A549 (cell line): ENCODE data around the gene LBP. TPM values are rescaled to one million over a fixed set of nuclear protein-coding genes. Genes with fewer than 3 reads are reported as not detected.

Experiments used
- ATAC-seq, 2 experiments: fragments of 200-7000 bp in 1 of 2; fragments of >200 bp in 1 of 2; cut with Nextera tagmentation in 1 of 2; cut with Tn5 transposase in 1 of 2; 3 replicates each; pipeline versions ENCODE4 v1.8.0 to v1.9.1; 2018 to 2020; ENCODE audit warnings: mild to moderate bottlenecking in 1 of 2, moderate library complexity in 1 of 2
- CTCF ChIA-PET: fragments of 300-600 bp; sonication (Branson Sonifier 250); formaldehyde crosslinking; extraction: SDS; loops from one replicate; lab custom pipeline; 2021; ENCODE audit warnings: antibody characterized with exemption, inconsistent platforms; lab: Yijun Ruan, JAX
- POLR2A ChIA-PET: fragments of 350-600 bp; formaldehyde crosslinking; extraction: SDS; loops from one replicate; lab custom pipeline; 2021; ENCODE audit warnings: antibody characterized with exemption, inconsistent platforms; lab: Yijun Ruan, JAX
- DNase-seq, 2 experiments: peaks; one replicate each; pipeline versions ENCODE4 v3.0.0 to v3.0.0-alpha.2; 2011 to 2016; ENCODE audit warnings: low read depth in 1 of 2, low spot score in 1 of 2
- FAIRE-seq: peaks from 2 replicates; lab custom pipeline; 2011; peaks lifted over from hg19 to GRCh38; lab: Jason Lieb, UNC
- H3K27ac ChIP-seq, 2 experiments: fragments of >200 bp; sonication (Bioruptor Twin); formaldehyde crosslinking; 3 replicates each; pipeline ENCODE4 v1.5.1; 2016 to 2017
- H3K4me1 ChIP-seq: fragments of >200 bp; sonication (Bioruptor Twin); formaldehyde crosslinking; 3 replicates; pipeline ENCODE4 v1.6.1; 2016
- H3K4me2 ChIP-seq: fragments of >200 bp; sonication (Bioruptor Twin); formaldehyde crosslinking; 3 replicates; pipeline ENCODE4 v1.6.1; 2016
- H3K4me3 ChIP-seq: fragments of >200 bp; sonication (Bioruptor Twin); formaldehyde crosslinking; 3 replicates; pipeline ENCODE4 v1.5.1; 2016
- H3K9me3 ChIP-seq: fragments of >200 bp; sonication (Bioruptor Twin); formaldehyde crosslinking; 3 replicates; pipeline ENCODE4 v1.6.1; 2016
- CHD4 ChIP-seq: fragments of 200-600 bp; sonication (generic); IDR thresholded peaks from 2 replicates; pipeline ENCODE4 v1.6.1; 2016; ENCODE audit warnings: antibody characterized with exemption, mild to moderate bottlenecking, borderline replicate concordance
- EHMT2 ChIP-seq: fragments of 200-600 bp; sonication (generic); IDR thresholded peaks from 2 replicates; pipeline ENCODE4 v1.6.1; 2016; ENCODE audit warnings: antibody characterized with exemption, low read depth, mild to moderate bottlenecking, moderate library complexity
- ELK1 ChIP-seq: fragments of 150-350 bp; IDR thresholded peaks from 2 replicates; pipeline ENCODE4 v1.6.1; 2014; ENCODE audit warnings: low read depth, mild to moderate bottlenecking, low read length
- ESRRA ChIP-seq: fragments of 150-350 bp; IDR thresholded peaks from 2 replicates; pipeline ENCODE4 v1.6.1; 2014; ENCODE audit warnings: mild to moderate bottlenecking, low read length, borderline replicate concordance
- HEYL ChIP-seq: fragments of 250-450 bp; sonication (Bioruptor Pico); IDR thresholded peaks from 2 replicates; pipeline ENCODE4 v1.8.0; 2021; ENCODE audit warnings: mild to moderate bottlenecking, moderate library complexity
- HOXA7 ChIP-seq: fragments of 250-450 bp; sonication (Bioruptor Pico); IDR thresholded peaks from 2 replicates; pipeline ENCODE4 v1.5.0; 2020; ENCODE audit warnings: mild to moderate bottlenecking, moderate library complexity
- JUNB ChIP-seq: fragments of >200 bp; sonication (Bioruptor Twin); formaldehyde crosslinking; IDR thresholded peaks from 2 replicates; pipeline ENCODE4 v1.6.1; 2016
- MYC ChIP-seq: IDR thresholded peaks from 2 replicates; pipeline ENCODE4 v1.6.1; 2012; ENCODE audit warnings: mild to moderate bottlenecking, inconsistent platforms, low read length, improper control_type of control experiment, borderline replicate concordance
- NFE2L2 ChIP-seq: fragments of 150-350 bp; conservative IDR thresholded peaks from 2 replicates; pipeline ENCODE4 v1.6.1; 2014; ENCODE audit warnings: low read length
- NPAS2 ChIP-seq: fragments of 250-450 bp; sonication (Bioruptor Pico); IDR thresholded peaks from 2 replicates; pipeline ENCODE4 v1.8.0; 2022; ENCODE audit warnings: mild to moderate bottlenecking, moderate library complexity, borderline replicate concordance
- RAD21 ChIP-seq, 2 experiments: fragments of >200 bp in 1 of 2; sonication (Bioruptor Twin) in 1 of 2; formaldehyde crosslinking in 1 of 2; IDR thresholded peaks in 1 of 2; conservative IDR thresholded peaks in 1 of 2; 2 replicates in 1 of 2; 3 replicates in 1 of 2; pipeline ENCODE4 v1.6.1; 2012 to 2018; ENCODE audit warnings: inconsistent platforms in 1 of 2
- RARB ChIP-seq: fragments of 250-450 bp; sonication (Bioruptor Pico); IDR thresholded peaks from 2 replicates; pipeline ENCODE4 v1.8.0; 2021; ENCODE audit warnings: mild to moderate bottlenecking, moderate library complexity
- RCOR1 ChIP-seq: fragments of 150-350 bp; IDR thresholded peaks from 2 replicates; pipeline ENCODE4 v1.6.1; 2014; ENCODE audit warnings: antibody characterized with exemption, low read length, low read depth
- REST ChIP-seq: fragments of 200-600 bp; sonication (generic); IDR thresholded peaks from 2 replicates; pipeline ENCODE4 v1.6.1; 2016; ENCODE audit warnings: antibody characterized with exemption, mild to moderate bottlenecking, moderate library complexity
- SREBF2 ChIP-seq: fragments of 450-650 bp; IDR thresholded peaks from 2 replicates; pipeline ENCODE4 v1.6.1; 2014; ENCODE audit warnings: mild to moderate bottlenecking, moderate library complexity
- ZSCAN20 ChIP-seq: fragments of 250-450 bp; sonication (Bioruptor Pico); IDR thresholded peaks from 2 replicates; pipeline ENCODE4 v1.8.0; 2022; ENCODE audit warnings: mild to moderate bottlenecking, moderate library complexity
- WGBS: methylation state at CpG from one replicate; pipeline ENCODE4 v1.1.6; 2017; ENCODE audit errors: missing lambda C conversion rate; 5-methylcytosine and 5-hydroxymethylcytosine counted together
- polyA plus RNA-seq, 4 experiments: library from polyadenylated mRNA; depleted of rRNA in 3 of 4; stranded (reverse); fragments of >200 nt; fragmentation: RNase III in 1 of 4; extraction: RNeasy Plus Mini Kit Qiagen cat#74134 plus additional on column Dnase treatment in 1 of 4; gene quantifications; 2 replicates in 3 of 4; 3 replicates in 1 of 4; pipeline ENCODE4 v1.2.3, GENCODE V29; 2011 to 2017
- TF ChIP-seq, protein P1 (sequence below): fragments of >200 bp; sonication (Bioruptor Twin); formaldehyde crosslinking; IDR thresholded peaks from 3 replicates; pipeline ENCODE4 v1.6.1; 2016
- TF ChIP-seq, protein P2 (sequence below): fragments of 450-650 bp; IDR thresholded peaks from 2 replicates; pipeline ENCODE4 v1.6.1; 2014; ENCODE audit warnings: antibody characterized with exemption

Gene LBP
- polyA plus RNA-seq, 2 of the 4 experiments (the other 2 are of a cell fraction): 1.3 to 2.2 TPM

DNA sequence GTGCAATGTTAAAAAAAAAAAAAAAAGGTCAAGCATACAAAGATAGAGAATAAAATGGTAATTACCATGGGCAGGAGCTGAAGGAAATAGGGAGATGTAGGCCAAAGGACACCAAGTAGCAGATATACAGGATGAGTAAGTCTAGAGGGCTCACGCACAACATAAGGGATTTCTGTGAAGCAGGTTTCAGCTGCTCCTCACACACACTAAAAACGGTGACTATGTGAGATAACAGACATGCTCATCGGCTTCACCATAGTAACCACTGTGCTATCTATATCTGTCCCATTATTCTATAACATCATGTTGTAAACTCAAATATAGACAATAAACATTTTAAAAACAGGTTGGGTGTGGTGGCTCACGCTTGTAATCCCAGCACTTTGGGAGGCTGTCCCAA, 77.3 kb downstream of the LBP start (continued):
- TF ChIP-seq REST (no peak), HOXA7 (CRISPR knock-in tag) (no peak)

GRCh38 chr20:38424401-38424800, 78.1 kb downstream of the LBP start:
- Histone ChIP-seq H3K4me2 (no peak overlapping the region), H3K4me3 (no peak overlapping the region), H3K9me3 (no peaks in the 10 kb centered on the region), H3K27ac (no peak overlapping the region), H3K4me1 (peaks cover 31% of the 10 kb centered on the region)
- CTCF ChIA-PET: interaction anchor here (0.6 to 3.3 kb wide), 6 partner anchors 10 to 115 kb away, joined by 3 to 22 read pairs (median 6); partner anchors contain the start of gene SNHG17
- POLR2A ChIA-PET: interaction anchor here (0.8 to 1.2 kb wide), 2 partner anchors 10 to 11 kb away, joined by 3 to 6 read pairs; partner anchors contain the start of gene SNHG17
- FAIRE-seq: no peak
- ATAC-seq: no peak
- WGBS: 100% methylated on average over 1 of the region's 1 CpG
- TF ChIP-seq RAD21 (conservative IDR thresholded peaks at IDR 0.05 in 1 of 2, IDR thresholded peaks at IDR 0.05 in 1 of 2): no peak
- no peak for TF ChIP-seq RARB (CRISPR knock-in tag)
- TF ChIP-seq NFE2L2: no peak
- TF ChIP-seq EHMT2: no peak
- TF ChIP-seq ESRRA: no peak
- no peak for TF ChIP-seq SREBF2
- TF ChIP-seq, protein P1, sequence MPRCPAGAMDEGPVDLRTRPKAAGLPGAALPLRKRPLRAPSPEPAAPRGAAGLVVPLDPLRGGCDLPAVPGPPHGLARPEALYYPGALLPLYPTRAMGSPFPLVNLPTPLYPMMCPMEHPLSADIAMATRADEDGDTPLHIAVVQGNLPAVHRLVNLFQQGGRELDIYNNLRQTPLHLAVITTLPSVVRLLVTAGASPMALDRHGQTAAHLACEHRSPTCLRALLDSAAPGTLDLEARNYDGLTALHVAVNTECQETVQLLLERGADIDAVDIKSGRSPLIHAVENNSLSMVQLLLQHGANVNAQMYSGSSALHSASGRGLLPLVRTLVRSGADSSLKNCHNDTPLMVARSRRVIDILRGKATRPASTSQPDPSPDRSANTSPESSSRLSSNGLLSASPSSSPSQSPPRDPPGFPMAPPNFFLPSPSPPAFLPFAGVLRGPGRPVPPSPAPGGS: no peak
- TF ChIP-seq JUNB: no peak
- no peak for TF ChIP-seq CHD4
- no peak for TF ChIP-seq NPAS2 (CRISPR knock-in tag)
- TF ChIP-seq RCOR1: no peak
- no peak for TF ChIP-seq MYC
- TF ChIP-seq ELK1: no peak
- no peak for TF ChIP-seq HOXA7 (CRISPR knock-in tag)
- TF ChIP-seq, protein P2, sequence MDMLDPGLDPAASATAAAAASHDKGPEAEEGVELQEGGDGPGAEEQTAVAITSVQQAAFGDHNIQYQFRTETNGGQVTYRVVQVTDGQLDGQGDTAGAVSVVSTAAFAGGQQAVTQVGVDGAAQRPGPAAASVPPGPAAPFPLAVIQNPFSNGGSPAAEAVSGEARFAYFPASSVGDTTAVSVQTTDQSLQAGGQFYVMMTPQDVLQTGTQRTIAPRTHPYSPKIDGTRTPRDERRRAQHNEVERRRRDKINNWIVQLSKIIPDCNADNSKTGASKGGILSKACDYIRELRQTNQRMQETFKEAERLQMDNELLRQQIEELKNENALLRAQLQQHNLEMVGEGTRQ: no peak
- TF ChIP-seq ZSCAN20: no peak
- TF ChIP-seq HEYL: no peak
- DNase-seq: no peak
